GM21360 (cell line): ENCODE data around the gene FGFR1OP2.
"Not testable (repeated sequence)": the region's sequence is repeated elsewhere in the genome, so short reads cannot be mapped to it uniquely, and the experiment has no call there.

Experiments used
- ATAC-seq: cut with Tn5 transposase; IDR thresholded peaks from one replicate; pipeline ENCODE4 v1.9.1; 2021; ENCODE audit warnings: mild to moderate bottlenecking, moderate library complexity; ENCODE audit not compliant: unreplicated experiment

FGFR1OP2 gene

DNA sequence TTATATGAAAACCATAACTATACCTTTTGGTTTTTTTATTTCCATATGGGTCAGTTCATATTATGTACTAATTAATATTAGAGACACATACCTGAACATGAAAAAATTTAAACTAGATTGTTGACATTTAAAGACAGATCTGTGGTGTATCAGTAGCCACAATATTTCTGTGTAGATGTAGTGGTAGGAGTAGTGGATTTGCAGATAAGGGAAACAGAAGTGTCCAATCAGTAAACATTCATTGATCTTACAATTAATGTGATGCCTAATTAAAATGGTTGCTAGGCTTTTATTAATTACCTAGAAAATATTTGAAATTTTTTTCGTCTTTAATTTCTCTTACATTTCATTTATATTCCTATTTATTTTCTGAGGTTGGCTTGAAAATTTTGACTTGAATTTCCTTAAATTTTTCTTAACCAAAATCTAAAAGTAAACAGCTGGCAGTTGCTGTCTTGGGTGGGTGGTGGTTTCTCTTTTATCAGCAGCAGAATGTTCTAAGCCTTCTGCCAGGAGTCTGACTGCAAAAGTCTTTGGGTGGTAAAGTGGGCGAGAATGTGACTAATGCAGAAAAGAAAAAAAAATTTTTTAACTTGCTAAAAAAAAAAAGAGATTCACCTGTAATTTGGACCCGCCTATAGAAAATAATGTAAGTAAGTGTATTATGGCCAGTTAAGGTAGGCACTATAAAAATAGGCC, 2.4 kb downstream of the FGFR1OP2 start:
- ATAC-seq = no peak

GRCh38 chr12:26941215-26941594, 2.9 kb downstream of the FGFR1OP2 start:
- no peak for ATAC-seq

DNA sequence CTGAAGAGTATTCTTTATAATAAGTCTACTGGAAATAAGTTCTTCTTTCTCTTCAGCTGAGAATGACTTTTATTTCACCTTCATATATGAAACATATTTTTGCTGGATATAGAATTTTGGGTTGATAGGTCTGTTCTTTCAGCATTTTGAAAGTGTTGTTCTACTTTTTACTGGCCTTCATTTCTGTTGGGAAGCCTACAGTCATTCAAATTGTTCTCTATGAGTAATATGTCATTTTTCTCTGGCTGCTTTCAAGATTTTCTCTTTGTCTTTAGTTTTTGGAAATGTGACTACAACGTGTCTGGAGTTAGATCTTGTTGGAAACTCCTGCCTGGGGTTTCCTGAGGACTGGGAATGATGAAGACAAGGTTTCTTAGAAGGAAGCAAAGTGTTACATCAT, 10.0 kb downstream of the FGFR1OP2 start:
- ATAC-seq = no peak

DNA sequence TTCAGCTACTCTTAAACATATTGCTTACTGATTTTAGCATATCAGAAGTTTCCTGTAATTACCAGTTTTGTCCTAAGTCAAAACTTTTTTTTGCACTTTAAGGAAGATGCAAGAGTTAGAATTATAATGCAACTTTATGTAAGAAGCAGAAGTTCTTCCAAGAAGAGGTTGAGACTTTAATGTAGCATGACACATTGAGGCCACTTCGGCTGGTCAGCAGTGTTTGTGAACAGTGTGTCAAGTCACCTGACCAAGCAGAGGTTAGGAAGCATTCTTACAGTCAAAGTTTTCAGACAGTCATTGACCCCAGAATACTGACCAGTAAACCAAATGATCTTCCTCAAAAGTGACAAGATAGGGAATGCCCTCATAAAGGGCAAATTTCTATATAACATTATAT, 15.2 kb downstream of the FGFR1OP2 start:
- no peak for ATAC-seq

- no peak for ATAC-seq
Observed at GRCh38 chr12:26954027-26954426, 15.8 kb downstream of the FGFR1OP2 start.

GRCh38 chr12:26961391-26961790, 23.1 kb downstream of the FGFR1OP2 start:
- ATAC-seq = not testable (repeated sequence)

GRCh38 chr12:26961803-26962202, 23.5 kb downstream of the FGFR1OP2 start:
- no peak for ATAC-seq

GRCh38 chr12:26963413-26963812, 25.1 kb downstream of the FGFR1OP2 start:
- no peak for ATAC-seq

DNA sequence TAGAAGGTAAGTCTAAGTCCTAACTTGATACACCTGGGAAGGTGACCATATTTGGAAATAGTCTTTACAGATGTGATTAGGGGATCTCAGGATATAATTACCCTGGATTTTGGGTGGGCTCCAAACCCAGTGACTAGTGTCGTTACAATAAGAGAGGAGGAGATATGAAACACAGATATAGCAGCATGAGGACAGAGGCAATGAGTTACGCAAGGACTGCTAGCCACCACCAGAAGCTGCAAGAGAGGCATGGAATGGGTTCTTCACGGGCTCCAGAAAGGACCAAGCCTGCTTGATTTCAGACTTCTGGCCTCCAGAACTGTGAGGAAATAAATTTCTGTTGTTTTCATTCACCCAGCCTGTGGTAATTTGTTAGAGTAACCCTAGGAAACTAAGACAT, 28.6 kb downstream of the FGFR1OP2 start:
- no peak for ATAC-seq

GRCh38 chr12:26970136-26970535, 31.9 kb downstream of the FGFR1OP2 start:
- ATAC-seq = no peak

DNA sequence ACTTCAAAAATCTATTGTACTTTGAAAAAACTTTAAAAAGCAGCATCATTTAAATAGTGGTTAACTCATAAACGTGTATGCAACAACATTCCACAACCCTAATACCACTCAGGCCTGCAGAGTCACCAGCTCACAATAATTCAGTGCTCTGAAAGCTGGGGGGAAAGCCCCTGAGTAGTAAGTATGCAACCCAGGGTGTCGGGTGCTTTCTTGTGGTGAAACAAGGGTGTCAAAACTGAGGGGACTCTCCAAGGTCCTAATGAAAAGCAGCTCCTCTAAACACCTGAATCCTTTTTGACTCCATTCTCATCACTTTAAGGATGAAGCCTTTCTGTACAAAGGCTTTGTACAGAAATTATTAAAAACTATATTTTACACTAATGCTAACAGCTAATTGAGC, 33.7 kb downstream of the FGFR1OP2 start:
- peak; percentile 97 for ATAC-seq

DNA sequence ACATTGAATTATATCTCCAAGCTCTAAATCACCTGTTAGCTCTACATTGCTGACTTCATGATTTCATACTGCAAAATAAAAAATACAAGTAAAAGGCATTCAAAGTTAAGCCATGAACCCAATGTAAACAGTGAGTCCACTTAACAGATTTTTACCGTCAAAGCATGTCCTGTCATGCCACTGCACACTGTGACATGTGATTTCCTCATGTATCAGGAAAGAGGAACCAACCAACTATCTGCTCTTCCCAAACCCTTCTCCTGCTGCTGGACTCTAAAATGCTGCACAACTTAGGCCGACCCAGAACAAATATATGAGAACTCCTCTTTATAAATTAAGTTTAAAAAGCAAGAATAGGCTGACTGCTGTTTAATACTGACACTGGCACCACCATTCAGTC, 38.4 kb downstream of the FGFR1OP2 start:
- ATAC-seq = no peak

DNA sequence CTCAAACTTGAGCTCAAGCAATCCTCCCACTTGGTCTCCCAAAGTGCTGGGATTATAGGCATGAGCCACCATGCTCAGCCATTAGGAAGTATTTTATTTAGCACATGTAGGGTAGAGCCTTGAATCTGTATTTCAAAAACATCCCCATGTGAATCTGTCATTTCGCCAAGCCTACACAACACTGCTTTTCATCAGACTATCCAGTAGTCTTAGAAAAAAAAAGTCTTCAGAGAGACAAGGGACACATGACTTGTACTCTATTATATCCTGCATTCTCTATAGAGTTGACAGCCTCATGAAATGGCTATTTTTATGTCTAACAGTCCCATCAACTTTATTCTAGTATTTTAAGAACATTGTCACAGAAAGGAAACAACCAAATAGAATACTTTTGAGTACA, 40.5 kb downstream of the FGFR1OP2 start:
- ATAC-seq = no peak

GRCh38 chr12:26979733-26980132, 41.5 kb downstream of the FGFR1OP2 start:
- ATAC-seq = no peak

- no peak for ATAC-seq
Observed at GRCh38 chr12:26982866-26983265, 44.6 kb downstream of the FGFR1OP2 start.

GRCh38 chr12:26987634-26988424, 49.6 kb downstream of the FGFR1OP2 start:
- no peak for ATAC-seq

- ATAC-seq = no peak
Observed at GRCh38 chr12:26988703-26989102, 50.4 kb downstream of the FGFR1OP2 start.

DNA sequence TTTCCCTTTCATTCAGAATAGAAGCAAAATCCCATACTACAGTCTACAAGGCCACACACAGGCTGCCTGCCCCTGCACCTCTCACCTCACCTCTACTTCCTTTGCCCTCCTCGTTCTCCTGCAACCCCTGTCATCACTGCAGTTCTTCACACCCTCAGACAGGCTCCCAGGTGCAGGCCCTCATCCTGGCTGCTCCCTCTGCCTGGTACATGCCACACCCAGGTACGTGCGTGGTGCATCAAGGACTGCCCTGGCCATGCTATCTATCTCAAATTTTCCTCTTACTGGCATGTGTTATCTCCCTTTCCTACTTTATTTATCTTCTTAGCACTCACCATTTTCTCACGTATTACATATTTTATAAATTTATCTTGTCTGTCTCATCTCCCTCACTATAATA, 51.6 kb downstream of the FGFR1OP2 start:
- ATAC-seq = no peak

DNA sequence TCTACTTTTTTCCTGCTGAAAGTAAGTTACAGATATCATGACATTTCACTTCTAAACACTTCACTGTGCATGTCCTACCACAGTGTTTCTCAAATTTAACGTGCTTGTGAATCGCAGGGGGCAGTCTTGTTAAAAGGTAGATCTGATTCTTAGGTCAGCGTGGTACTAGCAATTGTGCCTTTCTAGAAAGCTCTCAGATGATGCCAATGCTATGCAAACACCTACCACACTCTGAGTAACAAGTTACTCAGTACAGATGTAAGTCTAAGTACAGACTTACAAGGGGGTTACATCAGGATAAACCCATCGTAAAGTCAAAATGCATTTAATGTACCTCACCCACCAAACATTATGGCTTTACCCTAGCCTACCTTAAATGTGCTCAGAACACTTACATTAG, 53.6 kb downstream of the FGFR1OP2 start:
- no peak for ATAC-seq

- no peak for ATAC-seq
Observed at GRCh38 chr12:26994109-26994508, 55.8 kb downstream of the FGFR1OP2 start.

DNA sequence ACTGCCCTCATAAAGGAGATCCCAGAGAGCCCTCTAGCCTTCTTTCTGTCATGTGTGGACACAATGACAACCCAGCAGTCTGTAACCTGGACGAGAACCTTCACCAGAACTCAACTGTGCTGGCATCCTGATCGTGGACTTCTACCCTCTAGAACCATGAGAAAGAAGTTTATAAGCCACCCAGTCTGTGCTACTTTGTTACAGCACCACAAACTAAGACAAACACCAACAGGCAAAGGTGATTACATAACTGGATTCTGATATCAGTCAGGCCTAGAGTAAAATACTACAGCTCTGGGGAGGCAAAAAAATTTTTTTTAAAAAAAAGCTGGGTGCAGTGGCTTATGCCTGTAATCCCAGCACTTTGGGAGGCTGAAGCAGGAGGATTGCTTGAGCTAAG, 57.4 kb downstream of the FGFR1OP2 start:
- ATAC-seq = no peak

DNA sequence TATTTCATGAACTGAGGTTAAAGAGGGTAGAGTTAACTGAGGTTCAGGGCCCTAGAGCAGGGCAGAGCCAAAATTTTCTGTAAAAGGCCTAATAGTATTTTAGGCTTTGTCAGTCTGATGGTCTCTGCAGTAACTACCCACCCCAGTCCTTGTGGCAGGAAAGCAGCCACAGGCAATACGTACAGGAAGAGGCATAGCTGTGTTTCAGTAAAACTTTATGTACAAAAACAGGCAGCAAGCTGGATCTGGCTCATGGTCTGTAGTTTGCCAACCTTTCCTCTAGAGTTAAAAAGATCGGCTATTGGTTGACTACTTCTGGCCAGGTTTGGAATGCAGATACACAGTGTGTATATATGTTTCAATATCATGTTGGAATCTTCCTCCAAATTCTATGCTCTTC, 58.7 kb downstream of the FGFR1OP2 start:
- ATAC-seq = no peak

DNA sequence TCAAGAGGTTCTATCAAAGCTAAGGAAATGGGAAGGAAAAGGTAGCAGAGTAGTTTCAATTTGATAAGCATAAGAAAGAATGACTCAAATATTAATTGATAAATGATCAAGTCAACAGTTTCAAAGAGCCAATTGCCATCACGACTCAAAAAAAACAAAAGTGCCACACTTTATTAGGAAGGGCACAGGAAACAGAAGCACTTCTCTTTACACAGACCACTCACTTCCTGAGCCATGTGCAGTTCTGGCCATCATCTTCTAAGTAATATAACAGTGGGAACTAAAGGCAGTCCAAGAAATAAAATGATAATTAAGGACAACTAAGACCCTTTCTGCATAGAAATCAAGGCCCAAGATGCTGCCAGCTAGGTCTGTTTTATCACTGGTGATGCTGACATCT, 62.7 kb downstream of the FGFR1OP2 start:
- ATAC-seq = no peak
